HUES6 (cell line): ENCODE results near the gene P2RY10.

Experiments
- H3K27ac ChIP-seq: 2 replicates; pipeline ENCODE4 v1.7.0; 2013; ENCODE audit warnings: low read depth, mild to moderate bottlenecking, low read length, inconsistent platforms
- H3K27me3 ChIP-seq: 2 replicates; pipeline ENCODE4 v1.6.1; 2013; ENCODE audit warnings: low read length; ENCODE audit not compliant: control insufficient read depth, insufficient read depth
- H3K36me3 ChIP-seq: 2 replicates; pipeline ENCODE4 v1.6.1; 2013; ENCODE audit warnings: low read length; ENCODE audit not compliant: control insufficient read depth, insufficient read depth
- H3K4me1 ChIP-seq: 2 replicates; pipeline ENCODE4 v1.6.1; 2013; ENCODE audit warnings: low read length; ENCODE audit not compliant: control insufficient read depth, insufficient read depth
- H3K4me3 ChIP-seq: 2 replicates; pipeline ENCODE4 v1.5.1; 2013; ENCODE audit warnings: low read depth, low read length
- H3K9ac ChIP-seq: one replicate; pipeline ENCODE4 v1.6.1; 2013; ENCODE audit warnings: mild to moderate bottlenecking, low read length
- H3K9me3 ChIP-seq: 2 replicates; pipeline ENCODE4 v1.6.1; 2013; ENCODE audit warnings: low read depth, low read length; ENCODE audit not compliant: control insufficient read depth, insufficient read depth

Gene P2RY10, protein sequence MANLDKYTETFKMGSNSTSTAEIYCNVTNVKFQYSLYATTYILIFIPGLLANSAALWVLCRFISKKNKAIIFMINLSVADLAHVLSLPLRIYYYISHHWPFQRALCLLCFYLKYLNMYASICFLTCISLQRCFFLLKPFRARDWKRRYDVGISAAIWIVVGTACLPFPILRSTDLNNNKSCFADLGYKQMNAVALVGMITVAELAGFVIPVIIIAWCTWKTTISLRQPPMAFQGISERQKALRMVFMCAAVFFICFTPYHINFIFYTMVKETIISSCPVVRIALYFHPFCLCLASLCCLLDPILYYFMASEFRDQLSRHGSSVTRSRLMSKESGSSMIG

DNA sequence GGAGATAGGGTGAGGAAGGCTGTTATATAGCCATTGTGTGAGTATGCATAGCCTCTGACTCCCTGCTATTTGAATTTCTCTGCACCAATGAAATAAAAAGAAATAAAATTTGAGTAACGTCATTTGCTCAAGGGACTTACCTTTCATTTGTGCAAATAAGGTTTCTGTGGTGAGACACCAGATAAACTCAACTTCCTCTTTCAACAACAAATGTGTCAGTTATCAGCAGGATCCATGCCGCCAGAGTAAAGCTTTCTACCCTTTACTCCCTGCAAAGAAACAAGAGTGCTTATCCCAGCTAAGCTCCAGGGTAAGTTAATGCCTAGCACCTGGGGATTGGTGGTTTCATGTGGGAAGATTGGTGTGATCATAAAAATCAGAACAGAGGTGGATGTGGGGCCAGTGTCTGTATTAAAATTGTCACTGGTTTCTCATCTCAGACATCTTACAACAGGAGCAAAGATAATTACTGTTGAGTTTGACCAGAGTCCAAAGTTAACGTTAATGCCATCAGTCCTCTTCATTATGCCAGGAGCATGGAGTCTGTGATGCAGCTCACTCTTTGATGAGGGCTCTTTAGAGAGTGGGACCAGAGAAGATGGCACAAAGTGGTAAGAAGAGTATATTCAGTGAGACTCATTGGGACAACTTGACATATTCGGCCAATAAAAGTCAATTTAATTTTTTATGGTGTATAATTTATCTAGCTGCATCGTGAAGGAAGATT, at the start of gene P2RY10:
TSS of gene P2RY10 (plus strand) at position 206 of the 727 bp plus-strand sequence. CDS start 15,130 bp downstream, outside the sequence.
- no peaks in the 10 kb centered on the region for H3K36me3 ChIP-seq
- no peaks in the 10 kb centered on the region for H3K9me3 ChIP-seq
- H3K9ac ChIP-seq, result no peak within 1 kb of the TSS
- H3K27me3 ChIP-seq, result no peaks in the 10 kb centered on the region
- H3K4me3 ChIP-seq, result no peak within 1 kb of the TSS
- H3K4me1 ChIP-seq, result no peaks in the 10 kb centered on the region
- H3K27ac ChIP-seq, result no peak within 1 kb of the TSS

DNA sequence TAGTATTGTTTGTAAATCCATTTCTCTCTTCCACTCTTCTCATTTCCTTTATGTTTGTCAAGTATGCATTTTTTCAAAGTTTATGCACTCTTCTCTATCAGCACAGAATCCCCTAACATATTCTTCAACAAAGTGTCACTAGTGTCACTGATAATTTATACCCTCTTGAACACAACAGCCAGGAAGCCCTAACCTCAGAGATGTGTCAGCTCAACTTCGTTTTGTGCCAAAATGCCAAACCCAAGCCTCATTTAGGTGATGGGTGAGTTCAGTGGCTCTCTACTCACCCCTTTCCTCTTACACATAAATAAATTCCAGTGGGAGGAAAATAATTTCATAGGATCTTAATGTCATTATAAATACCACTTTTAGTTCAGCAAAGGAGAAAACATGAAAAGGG, 22.4 kb upstream of the P2RY10 start:
- Histone ChIP-seq H3K4me1 (no peaks in the 10 kb centered on the region), H3K4me3 (no peak overlapping the region), H3K9ac (no peak overlapping the region), H3K9me3 (peaks cover 22% of the 10 kb centered on the region), H3K36me3 (no peaks in the 10 kb centered on the region), H3K27me3 (no peaks in the 10 kb centered on the region), H3K27ac (no peak overlapping the region)

DNA sequence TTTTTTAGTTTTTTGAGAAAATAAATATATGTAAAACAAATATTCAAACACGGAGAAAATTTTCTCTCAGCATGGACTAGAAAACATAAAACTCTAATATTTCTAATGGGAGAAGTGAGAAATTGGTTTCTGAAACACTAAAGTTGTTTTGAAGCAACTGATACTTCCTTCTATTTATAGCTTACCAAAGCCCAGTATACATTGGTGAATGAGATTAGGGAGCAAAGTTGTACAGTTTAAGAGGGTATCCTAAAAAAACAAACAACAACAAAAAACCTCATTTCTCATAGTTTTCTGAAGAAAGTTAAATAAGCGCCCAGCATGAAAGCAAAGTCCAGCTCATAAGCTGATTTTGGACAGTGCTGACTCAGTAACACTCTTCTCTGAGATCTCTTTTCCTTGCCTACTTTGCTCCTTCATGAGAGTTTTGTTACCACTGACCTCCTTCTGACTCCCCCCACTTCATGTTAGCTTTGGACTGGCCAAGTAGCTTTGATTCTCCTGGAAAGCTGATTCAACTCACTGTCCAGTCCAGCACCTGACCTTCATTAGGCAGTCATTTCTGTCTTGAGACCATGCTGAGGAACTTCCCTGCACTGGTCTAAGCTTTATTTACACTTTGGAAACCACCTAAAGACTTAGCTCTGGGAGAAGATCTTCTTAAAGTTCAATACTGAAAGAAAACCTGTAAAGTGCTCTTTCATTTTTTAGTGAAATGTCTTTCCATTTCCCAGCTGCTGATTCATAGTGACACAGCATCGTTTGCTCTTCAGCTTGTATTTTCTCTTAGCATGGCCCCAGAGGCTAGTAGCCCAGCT, 21.8 kb upstream of the P2RY10 start:
- Histone ChIP-seq H3K36me3 (no peaks in the 10 kb centered on the region), H3K9ac (no peak overlapping the region), H3K27me3 (no peaks in the 10 kb centered on the region), H3K27ac (no peak overlapping the region), H3K4me1 (no peaks in the 10 kb centered on the region), H3K9me3 (peaks cover 27% of the 10 kb centered on the region), H3K4me3 (no peak overlapping the region)

DNA sequence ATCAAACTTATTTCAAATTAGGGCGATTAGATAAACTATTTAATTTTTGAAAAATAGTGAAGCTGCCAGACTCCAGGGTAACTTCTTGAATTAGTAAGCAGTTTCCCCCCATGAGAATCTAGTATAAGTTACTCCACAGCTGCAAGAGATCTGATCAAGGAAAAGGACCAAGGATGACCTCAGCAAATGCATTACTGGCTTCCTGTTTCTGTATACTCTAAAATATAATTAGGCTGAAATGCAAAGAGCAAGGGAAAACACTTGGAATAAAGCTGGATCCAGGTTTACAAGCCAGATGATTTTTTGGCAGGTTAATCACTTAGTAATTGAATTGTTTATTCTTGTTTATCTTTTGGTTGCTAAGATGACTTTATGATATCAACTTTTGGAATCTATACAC, 13.4 kb upstream of the P2RY10 start:
- Histone ChIP-seq H3K27ac (no peak overlapping the region), H3K9ac (no peak overlapping the region), H3K4me3 (no peak overlapping the region), H3K9me3 (peaks cover 45% of the 10 kb centered on the region), H3K36me3 (no peaks in the 10 kb centered on the region), H3K4me1 (no peaks in the 10 kb centered on the region), H3K27me3 (no peaks in the 10 kb centered on the region)

DNA sequence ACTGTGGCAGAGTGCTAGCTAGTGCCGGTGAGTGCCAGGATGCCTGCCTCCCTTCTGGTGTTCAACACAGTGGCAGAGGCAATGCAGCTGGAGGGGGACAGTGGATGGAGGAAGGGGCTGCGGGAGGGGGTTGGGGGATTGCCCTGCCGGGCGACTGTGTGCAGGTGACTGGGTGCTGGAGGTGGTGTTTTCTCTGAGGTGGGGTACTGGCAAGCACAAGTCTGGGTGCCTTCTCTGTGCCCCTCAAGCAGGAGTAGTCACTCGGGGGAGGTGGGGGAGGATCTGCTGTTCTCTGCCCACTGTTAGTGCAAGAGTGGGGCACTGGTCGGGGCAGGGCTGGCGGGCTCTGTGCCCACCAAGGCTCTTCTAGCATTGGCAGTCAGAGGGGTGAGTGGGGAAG, 10.3 kb upstream of the P2RY10 start:
- Histone ChIP-seq H3K4me3 (no peak overlapping the region), H3K36me3 (no peaks in the 10 kb centered on the region), H3K9ac (no peak overlapping the region), H3K9me3 (peaks cover 25% of the 10 kb centered on the region), H3K4me1 (no peaks in the 10 kb centered on the region), H3K27ac (no peak overlapping the region), H3K27me3 (no peaks in the 10 kb centered on the region)

DNA sequence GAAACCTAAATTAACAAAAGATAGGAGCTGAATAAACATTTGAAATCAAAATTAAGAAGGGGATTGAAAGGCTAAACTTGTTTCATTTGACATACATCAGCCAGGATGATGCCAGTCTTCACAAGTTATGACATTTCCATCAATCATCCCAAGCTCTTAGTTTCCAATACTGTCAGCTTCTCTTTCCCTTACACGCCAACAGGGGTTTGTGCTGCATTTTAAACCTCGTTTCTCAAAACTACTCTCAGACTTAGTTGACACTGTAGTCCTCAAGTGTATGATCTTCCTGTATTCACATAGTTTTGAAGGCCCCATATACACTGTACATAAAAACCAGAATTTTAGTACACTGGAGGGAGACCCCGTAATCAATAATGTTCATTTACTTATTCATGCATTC, 840 bp upstream of the P2RY10 start:
- H3K9me3 ChIP-seq, result no peaks in the 10 kb centered on the region
- H3K9ac ChIP-seq, result no peak overlapping the region
- no peaks in the 10 kb centered on the region for H3K4me1 ChIP-seq
- H3K4me3 ChIP-seq, result no peak overlapping the region
- H3K27ac ChIP-seq, result no peak overlapping the region
- no peaks in the 10 kb centered on the region for H3K36me3 ChIP-seq
- no peaks in the 10 kb centered on the region for H3K27me3 ChIP-seq

DNA sequence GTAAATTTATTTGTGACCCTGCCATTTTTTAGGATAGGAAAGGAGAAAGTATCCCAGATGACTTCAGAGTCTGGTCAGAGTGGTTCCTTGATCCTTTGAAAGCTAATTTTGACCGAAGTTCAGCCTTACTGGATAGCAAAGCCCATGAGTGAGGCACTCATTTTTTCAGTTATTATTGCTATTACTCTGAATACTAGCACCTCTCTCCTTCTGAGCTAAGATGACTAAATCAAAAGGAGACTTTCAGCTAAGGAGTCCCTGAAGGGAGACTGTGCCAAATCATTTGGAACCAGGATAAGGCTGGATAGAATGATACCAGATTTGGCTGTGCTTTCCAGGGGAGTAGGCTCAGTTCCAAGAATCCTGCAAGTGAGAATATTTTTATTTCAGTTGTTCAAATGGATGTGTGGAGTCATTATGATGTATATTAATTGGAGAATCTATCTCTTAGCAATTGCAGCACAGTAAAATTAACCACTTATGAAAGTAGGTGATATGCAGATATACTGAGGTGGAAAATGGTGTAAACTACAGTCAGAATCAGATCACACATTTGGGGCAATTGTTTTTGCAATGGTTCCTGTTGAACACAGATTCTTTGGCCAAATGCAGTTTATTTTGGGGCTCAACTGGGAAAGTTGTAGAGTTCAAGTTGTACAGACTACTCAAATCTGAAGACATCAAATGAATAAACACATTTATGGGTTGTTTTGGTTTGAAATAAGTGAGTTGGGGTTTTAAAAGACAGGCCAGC, 1.2 kb downstream of the P2RY10 start:
- no peaks in the 10 kb centered on the region for H3K36me3 ChIP-seq
- no peak overlapping the region for H3K9ac ChIP-seq

DNA sequence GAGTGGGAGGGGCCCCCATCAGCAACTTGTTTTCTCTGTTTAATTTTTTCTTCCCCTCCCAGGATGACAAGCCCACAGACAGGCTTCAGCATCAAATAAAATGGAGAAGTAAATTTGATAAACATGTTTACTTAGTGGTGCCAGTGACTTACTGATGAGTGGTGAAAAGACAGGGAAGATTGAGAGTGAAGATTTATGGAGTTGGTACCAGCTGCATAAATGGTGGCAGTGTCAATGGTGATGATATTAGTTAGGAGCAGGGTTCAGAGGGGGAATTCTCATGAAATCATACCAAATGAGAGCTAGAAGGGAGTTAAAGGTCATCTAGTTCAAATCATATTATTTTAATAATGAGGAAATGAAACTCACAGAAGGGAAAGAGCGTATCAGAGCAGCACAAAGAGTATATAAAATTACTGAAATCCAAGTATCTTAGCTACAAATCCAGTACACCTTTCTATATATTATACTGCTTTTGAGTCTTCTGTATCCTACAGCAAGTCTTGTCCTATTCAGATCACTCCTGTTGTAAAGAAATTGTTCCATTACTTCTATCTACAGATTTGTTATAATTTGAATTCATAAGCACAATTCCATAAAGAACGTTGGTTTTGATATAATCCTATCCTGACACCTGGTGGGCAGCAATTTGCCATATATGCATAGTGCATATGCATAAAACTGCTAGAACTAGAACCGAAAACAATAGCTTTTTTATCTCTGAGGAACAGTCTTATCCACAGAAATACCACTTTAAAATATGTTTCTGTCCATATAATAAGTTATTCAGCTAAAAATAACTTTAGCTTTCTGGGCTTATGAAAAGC, 5.0 kb downstream of the P2RY10 start:
- Histone ChIP-seq H3K4me1 (no peaks in the 10 kb centered on the region), H3K9ac (no peak overlapping the region), H3K27me3 (no peaks in the 10 kb centered on the region), H3K36me3 (no peaks in the 10 kb centered on the region), H3K4me3 (no peak overlapping the region), H3K27ac (no peak overlapping the region), H3K9me3 (no peaks in the 10 kb centered on the region; the same call in 1 of the 2 replicates)

More for the DNA sequence above, 1.2 kb downstream of the P2RY10 start:
- Histone ChIP-seq H3K9me3 (no peaks in the 10 kb centered on the region), H3K27me3 (no peaks in the 10 kb centered on the region), H3K4me3 (no peak overlapping the region), H3K27ac (no peak overlapping the region), H3K4me1 (no peaks in the 10 kb centered on the region)

DNA sequence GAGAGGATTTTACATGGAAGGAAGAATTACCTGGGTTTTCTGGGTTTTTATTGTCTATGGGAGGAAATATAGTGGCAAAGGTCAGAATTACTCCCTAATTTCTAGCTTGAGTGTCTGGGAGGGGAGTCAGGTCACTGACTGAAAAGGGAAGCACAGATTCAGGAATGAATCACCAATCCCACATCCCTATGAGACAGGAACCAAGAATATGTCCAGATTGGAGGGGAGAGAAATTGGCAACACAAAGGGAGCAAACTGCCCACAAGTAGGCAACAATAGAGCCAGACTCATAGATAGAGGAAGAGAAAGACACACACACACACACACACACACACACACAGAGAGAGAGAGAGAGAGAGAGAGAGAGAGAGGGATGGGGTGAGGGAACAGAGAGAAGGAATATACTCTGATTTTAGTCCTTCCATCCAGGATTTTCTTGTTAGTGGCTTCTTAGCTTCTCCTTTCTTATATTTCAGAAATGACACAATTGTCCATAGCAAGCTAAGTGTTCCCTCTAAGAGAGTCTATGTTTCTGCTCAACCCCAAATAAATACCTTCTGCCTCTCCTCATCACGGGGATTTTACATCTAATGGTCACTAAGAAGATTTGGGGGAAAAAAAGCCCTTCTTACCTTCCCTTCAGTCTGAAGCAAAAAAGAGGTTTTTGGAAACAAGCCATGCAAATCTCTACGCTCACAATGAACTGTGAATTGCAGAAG, 12.0 kb downstream of the P2RY10 start:
- Histone ChIP-seq H3K36me3 (no peaks in the 10 kb centered on the region), H3K27ac (no peak overlapping the region)

More for the DNA sequence above, 12.0 kb downstream of the P2RY10 start:
- Histone ChIP-seq H3K4me3 (no peak overlapping the region), H3K9me3 (peaks cover 6% of the 10 kb centered on the region; the same call in 1 of the 2 replicates), H3K9ac (no peak overlapping the region), H3K27me3 (no peaks in the 10 kb centered on the region), H3K4me1 (peaks cover 13% of the 10 kb centered on the region; the same call in 1 of the 2 replicates)
